Kidney (tissue), 14 donors: ENCODE data around the gene MRPL22. TPM values are rescaled to one million over a fixed set of nuclear protein-coding genes. Genes with fewer than 3 reads are reported as not detected.
"Not testable (repeated sequence)": the region's sequence is repeated elsewhere in the genome, so short reads cannot be mapped to it uniquely, and the experiment has no call there.

Source experiments
- DNase-seq, 5 donors: peaks; one replicate each; pipeline ENCODE4 v3.0.0-alpha.2; 2013 to 2020
- FAIRE-seq: peaks from 2 replicates; lab custom pipeline; 2012; peaks lifted over from hg19 to GRCh38; lab: Jason Lieb, UNC
- H3K27ac ChIP-seq, 2 donors: one replicate each; pipeline ENCODE4 v1.7.0; 2013; ENCODE audit warnings: low read depth in 2 of 2, low read length in 2 of 2, inconsistent platforms in 1 of 2
- H3K27me3 ChIP-seq: one replicate; pipeline ENCODE4 v1.7.1; 2013; ENCODE audit warnings: low read length, inconsistent platforms; ENCODE audit not compliant: control insufficient read depth, insufficient read depth
- H3K36me3 ChIP-seq, 3 donors: one replicate each; pipeline versions ENCODE4 v1.7.0 to v1.7.1; 2013; ENCODE audit warnings: low read length in 3 of 3, control low read depth in 1 of 3, inconsistent platforms in 1 of 3; ENCODE audit not compliant: insufficient read depth in 3 of 3, control insufficient read depth in 2 of 3
- H3K4me1 ChIP-seq, 3 donors: one replicate each; pipeline versions ENCODE4 v1.7.0 to v1.7.1; 2013; ENCODE audit warnings: low read length in 3 of 3, inconsistent platforms in 1 of 3, low read depth in 1 of 3; ENCODE audit not compliant: control insufficient read depth in 2 of 3, insufficient read depth in 2 of 3
- H3K4me3 ChIP-seq, 3 donors: one replicate each; pipeline versions ENCODE4 v1.7.0 to v1.8.1; 2013; ENCODE audit warnings: low read length in 3 of 3, control low read depth in 1 of 3, inconsistent platforms in 1 of 3
- H3K9ac ChIP-seq, 3 donors: one replicate each; pipeline versions ENCODE4 v1.7.0 to v1.7.1; 2013; ENCODE audit warnings: low read length in 3 of 3, control low read depth in 1 of 3, inconsistent platforms in 1 of 3
- H3K9me3 ChIP-seq, 3 donors: one replicate each; pipeline versions ENCODE4 v1.7.0 to v1.7.1; 2013; ENCODE audit warnings: low read length in 3 of 3, control low read depth in 1 of 3, inconsistent platforms in 1 of 3; ENCODE audit not compliant: control insufficient read depth in 2 of 3, insufficient read depth in 1 of 3
- intact Hi-C: fragments of 100-400 bp; cut with DNase I; formaldehyde crosslinking; loops from one replicate; pipeline ENCODE4 v1.11.1; 2022
- polyA plus RNA-seq: library from polyadenylated mRNA; stranded (reverse); fragments of 350-450 nt; fragmentation: Illumina TruSeq; extraction: RNeasy Lipid Tissue Mini Kit (QIAGEN cat#74804); gene quantifications from one replicate; pipeline ENCODE4 v1.2.3, GENCODE V29; 2014; ENCODE audit warnings: low read depth, low replicate concordance; ENCODE audit not compliant: insufficient read depth
- total RNA-seq: library from RNA; stranded (reverse); fragmentation: NEBNext Ultra II Directional; extraction: Animal tissue kit (Norgen Biotek cat#: 25700); gene quantifications from one replicate; pipeline ENCODE4 v1.2.1, GENCODE V29; 2021
- TF ChIP-seq, protein P1 (sequence below): IDR thresholded peaks from 3 replicates; pipeline ENCODE4 v1.5.1; 2012; ENCODE audit warnings: mild to moderate bottlenecking, moderate library complexity, borderline replicate concordance; ENCODE audit not compliant: insufficient read depth; ENCODE audit errors: extremely low read depth
- donor health status: control.
- donor health status: control.
- donor health status: control.
- donor health status: control.
- donor health status: control.
- donor health status: DM: yes; HTN: yes; CAD: no.
- donor health status: Normal renal cell carcinoma (clear cell type).

Gene MRPL22
- total and polyA plus RNA-seq, 2 donors from 2014 or later, result 40.8 to 72.7 TPM

- FAIRE-seq, result no peak
- no peak overlapping the region for H3K4me3 ChIP-seq
These were observed 54.8 kb downstream of the MRPL22 start for GRCh38 chr5:154995679-154996078.

GRCh38 chr5:154997746-154998145 is 56.9 kb downstream of the MRPL22 start:
- Histone ChIP-seq H3K27ac (no peak overlapping the region), H3K9ac (no peak overlapping the region), H3K27me3 (no peaks in the 10 kb centered on the region), H3K4me3 (no peak overlapping the region), H3K36me3 (no peaks in the 10 kb centered on the region), H3K4me1 (no peaks in the 10 kb centered on the region), H3K9me3 (no peaks in the 10 kb centered on the region)
- no peak for FAIRE-seq
- DNase-seq, result no peak
- intact Hi-C loops, result no loop called here
- TF ChIP-seq, protein P1, sequence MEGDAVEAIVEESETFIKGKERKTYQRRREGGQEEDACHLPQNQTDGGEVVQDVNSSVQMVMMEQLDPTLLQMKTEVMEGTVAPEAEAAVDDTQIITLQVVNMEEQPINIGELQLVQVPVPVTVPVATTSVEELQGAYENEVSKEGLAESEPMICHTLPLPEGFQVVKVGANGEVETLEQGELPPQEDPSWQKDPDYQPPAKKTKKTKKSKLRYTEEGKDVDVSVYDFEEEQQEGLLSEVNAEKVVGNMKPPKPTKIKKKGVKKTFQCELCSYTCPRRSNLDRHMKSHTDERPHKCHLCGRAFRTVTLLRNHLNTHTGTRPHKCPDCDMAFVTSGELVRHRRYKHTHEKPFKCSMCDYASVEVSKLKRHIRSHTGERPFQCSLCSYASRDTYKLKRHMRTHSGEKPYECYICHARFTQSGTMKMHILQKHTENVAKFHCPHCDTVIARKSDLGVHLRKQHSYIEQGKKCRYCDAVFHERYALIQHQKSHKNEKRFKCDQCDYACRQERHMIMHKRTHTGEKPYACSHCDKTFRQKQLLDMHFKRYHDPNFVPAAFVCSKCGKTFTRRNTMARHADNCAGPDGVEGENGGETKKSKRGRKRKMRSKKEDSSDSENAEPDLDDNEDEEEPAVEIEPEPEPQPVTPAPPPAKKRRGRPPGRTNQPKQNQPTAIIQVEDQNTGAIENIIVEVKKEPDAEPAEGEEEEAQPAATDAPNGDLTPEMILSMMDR, result no peak

More at GRCh38 chr5:154995679-154996078, 54.8 kb downstream of the MRPL22 start:
- H3K4me1 ChIP-seq, result no peaks in the 10 kb centered on the region
- TF ChIP-seq, protein P1, result no peak
- DNase-seq, result peak in 1 of 5 donors; percentile 1
- no peaks in the 10 kb centered on the region for H3K9me3 ChIP-seq
- no peak overlapping the region for H3K9ac ChIP-seq
- intact Hi-C loops, result no loop called here
- no peaks in the 10 kb centered on the region for H3K36me3 ChIP-seq
- H3K27me3 ChIP-seq, result no peaks in the 10 kb centered on the region
- H3K27ac ChIP-seq, result no peak overlapping the region

- TF ChIP-seq, protein P1, result no peak
- Histone ChIP-seq H3K27ac (no peak overlapping the region), H3K27me3 (no peaks in the 10 kb centered on the region), H3K4me1 (no peaks in the 10 kb centered on the region), H3K9me3 (no peaks in the 10 kb centered on the region), H3K4me3 (no peak overlapping the region), H3K9ac (no peak overlapping the region), H3K36me3 (no peaks in the 10 kb centered on the region)
- FAIRE-seq, result no peak
- intact Hi-C loops, result no loop called here
- no peak for DNase-seq
These were observed 59.0 kb downstream of the MRPL22 start for GRCh38 chr5:154999865-155000264.

DNA sequence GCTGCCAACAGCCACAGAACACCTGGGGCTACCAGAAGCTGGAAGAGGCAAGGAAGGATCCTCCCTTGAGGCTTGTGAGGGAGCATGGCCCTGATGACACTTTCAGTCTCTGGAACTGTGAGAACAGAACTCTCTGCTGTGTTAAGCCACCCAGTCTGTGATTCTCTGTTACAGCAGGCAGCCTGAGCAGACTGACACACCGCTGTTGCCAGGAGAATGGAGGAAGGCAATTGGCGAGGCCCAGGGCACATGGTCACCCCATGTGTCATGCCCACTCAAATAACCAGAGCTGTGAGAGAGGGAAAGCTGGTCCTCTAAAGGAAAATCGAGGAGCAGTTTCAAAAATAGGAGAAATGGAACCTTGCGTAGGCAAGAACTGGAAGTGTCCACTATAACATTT is 60.6 kb downstream of the MRPL22 start:
- intact Hi-C loops, result no loop called here
- Histone ChIP-seq H3K27me3 (no peaks in the 10 kb centered on the region), H3K4me1 (no peaks in the 10 kb centered on the region), H3K4me3 (no peak overlapping the region), H3K27ac (no peak overlapping the region), H3K9ac (no peak overlapping the region), H3K9me3 (no peaks in the 10 kb centered on the region), H3K36me3 (no peaks in the 10 kb centered on the region)
- FAIRE-seq (no peak), DNase-seq (no peak)
- TF ChIP-seq, protein P1, result no peak

DNA sequence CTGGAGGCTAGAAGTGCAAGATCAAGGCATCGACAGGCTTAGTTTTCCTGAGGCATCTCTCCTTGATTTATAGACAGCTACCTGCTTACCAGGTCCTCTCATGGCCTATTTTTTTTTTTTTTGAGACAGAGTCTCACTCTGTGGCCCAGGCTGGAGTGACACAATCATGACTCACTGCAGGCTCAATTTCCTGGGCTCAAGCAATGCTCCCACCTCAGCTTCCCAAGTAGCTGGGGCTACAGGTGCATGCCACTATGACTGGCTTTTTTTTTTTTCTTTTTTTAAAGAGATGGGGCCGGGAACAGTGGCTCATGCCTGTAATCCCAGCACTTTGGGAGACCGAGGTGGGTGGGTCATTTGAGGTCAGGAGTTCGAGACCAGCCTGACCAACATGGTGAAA is 61.8 kb downstream of the MRPL22 start:
- FAIRE-seq, H3K9ac ChIP-seq, H3K27ac ChIP-seq, H3K9me3 ChIP-seq, H3K36me3 ChIP-seq, DNase-seq, H3K4me3 ChIP-seq, intact Hi-C loops, H3K27me3 ChIP-seq, H3K4me1 ChIP-seq: not testable (repeated sequence)
